GM12872 (cell line): Measurements from ENCODE around the gene STK10.

Source experiments
- CTCF ChIP-seq: IDR thresholded peaks from 3 replicates; pipeline ENCODE4 v1.5.1; 2011; ENCODE audit warnings: low read depth, mild to moderate bottlenecking, low read length, moderate library complexity; ENCODE audit not compliant: insufficient read depth

STK10 gene

DNA sequence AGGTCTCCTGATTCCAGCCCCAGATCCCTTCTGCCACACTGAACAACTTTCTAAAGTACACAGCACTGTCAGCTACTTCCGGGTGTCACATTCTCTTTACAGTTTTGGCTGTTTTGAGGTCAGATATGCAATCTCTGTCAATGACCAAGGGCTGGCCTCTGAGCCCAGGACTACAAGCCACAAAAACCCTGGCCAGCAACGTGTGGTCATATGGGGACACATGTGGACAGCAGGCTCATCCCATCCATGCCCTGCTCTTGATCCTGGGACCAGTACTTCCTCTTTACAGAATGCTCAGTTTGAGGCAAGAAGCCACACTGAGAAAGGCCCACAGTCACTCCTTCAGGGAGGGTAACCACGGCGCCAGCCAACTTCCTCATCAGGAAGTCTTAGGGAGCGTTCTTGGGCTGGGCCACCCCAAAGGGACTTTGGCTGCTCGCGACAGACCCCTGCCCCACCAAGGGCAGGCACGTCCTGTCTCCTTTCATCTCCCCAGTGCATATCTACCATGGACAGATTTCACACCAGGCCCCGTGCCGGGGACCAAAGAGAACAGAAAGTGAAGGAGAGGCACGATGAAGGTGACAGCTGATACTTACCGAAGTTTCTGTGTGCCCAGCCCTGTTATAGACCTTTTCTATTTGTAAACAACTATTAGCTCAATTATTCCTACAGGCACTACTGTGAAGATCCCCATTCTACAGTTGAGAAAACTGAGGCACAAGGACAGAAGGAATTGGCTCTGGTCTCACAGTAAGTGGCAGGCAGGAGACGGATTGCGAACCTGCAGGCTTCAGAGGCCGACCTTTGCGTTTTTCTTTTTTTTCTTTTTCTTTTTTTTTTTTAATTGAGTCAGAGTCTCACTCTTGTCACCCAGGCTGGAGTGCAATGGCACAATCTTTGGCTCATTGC, 37.3 kb downstream of the STK10 start:
- TF ChIP-seq CTCF = no peak

- no peak for TF ChIP-seq CTCF
Observed at GRCh38 chr5:172149073-172149472, 39.0 kb downstream of the STK10 start.

- no peak for TF ChIP-seq CTCF
Observed at GRCh38 chr5:172148381-172148780, 39.6 kb downstream of the STK10 start.

DNA sequence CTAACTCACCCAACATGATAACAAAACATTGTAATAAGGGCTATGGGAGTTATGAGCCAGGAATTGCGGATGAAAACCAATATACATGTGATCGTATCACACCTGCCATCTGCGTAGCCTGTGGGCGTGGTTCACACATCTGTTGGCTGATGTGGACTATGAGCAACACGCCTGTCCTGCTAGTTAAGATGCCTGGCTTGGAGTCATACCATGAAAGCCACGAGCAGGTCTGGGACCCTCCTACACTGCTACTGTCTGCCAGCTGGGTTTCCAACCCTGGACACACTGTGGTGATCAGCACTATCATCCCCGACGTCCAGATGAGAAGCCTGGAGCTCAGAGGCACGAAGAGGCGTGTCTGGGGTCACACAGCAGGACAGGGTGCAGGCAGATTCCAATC, 40.2 kb downstream of the STK10 start:
- no peak for TF ChIP-seq CTCF

GRCh38 chr5:172146748-172147092, 41.3 kb downstream of the STK10 start:
- TF ChIP-seq CTCF = no peak

GRCh38 chr5:172145870-172146747, 41.9 kb downstream of the STK10 start:
- TF ChIP-seq CTCF = no peak
